Activated CD4-positive, alpha-beta T cell treated with anti-CD3 and anti-CD28 coated beads for 36 hours (primary cell): ENCODE data around the gene ERCC5. TPM values are rescaled to one million over a fixed set of nuclear protein-coding genes. Genes with fewer than 3 reads are reported as not detected.

ENCODE experiments used
- ATAC-seq: fragments of 200-7000 bp; cut with Tn5 transposase; one replicate; pipeline ENCODE4 v1.10.0; 2021; ENCODE audit warnings: mild to moderate bottlenecking, moderate library complexity
- CTCF ChIA-PET: fragments of 350-600 bp; sonication (Branson Sonifier 250); formaldehyde crosslinking; loops from one replicate; lab custom pipeline; 2021; ENCODE audit warnings: antibody characterized with exemption; lab: Charles Lee
- POLR2A ChIA-PET: fragments of 350-600 bp; sonication (Branson Sonifier 250); formaldehyde crosslinking; loops from one replicate; lab custom pipeline; 2021; ENCODE audit warnings: antibody characterized with exemption, inconsistent platforms; lab: Charles Lee
- DNase-seq: peaks from one replicate; pipeline ENCODE4 v3.0.0-alpha.2; 2020
- H3K27ac Mint-ChIP-seq: one replicate; pipeline ENCODE4 v1.8.0; 2021; ENCODE audit warnings: mixed read lengths
- H3K27me3 Mint-ChIP-seq: one replicate; pipeline ENCODE4 v1.8.0; 2021; ENCODE audit warnings: mixed read lengths
- H3K36me3 Mint-ChIP-seq: one replicate; pipeline ENCODE4 v1.8.0; 2021; ENCODE audit warnings: low read depth, mixed read lengths
- H3K4me1 Mint-ChIP-seq: one replicate; pipeline ENCODE4 v1.8.0; 2021; ENCODE audit warnings: mixed read lengths
- H3K4me3 Mint-ChIP-seq: one replicate; pipeline ENCODE4 v1.8.0; 2021; ENCODE audit warnings: mild to moderate bottlenecking, moderate library complexity, mixed read lengths
- H3K9me3 Mint-ChIP-seq: one replicate; pipeline ENCODE4 v1.8.0; 2021; ENCODE audit warnings: low read depth, mixed read lengths
- intact Hi-C, 2 experiments: fragments of 100-400 bp; cut with DNase I in 1 of 2; cut with micrococcal nuclease in 1 of 2; formaldehyde crosslinking; loops; one replicate each; pipeline versions ENCODE4 v1.14.2 to v1.15.1; 2022 to 2024; cut with DNase I, micrococcal nuclease
- total RNA-seq, 2 experiments: library from RNA; stranded (reverse); gene quantifications; one replicate each; pipeline ENCODE4 v1.2.3, GENCODE V29; 2021

ERCC5 gene
- total RNA-seq, 2 experiments from 2014 or later, result 74.8 to 79.1 TPM

- ChIA-PET CTCF (no interaction called here), POLR2A (no interaction called here)
- ATAC-seq (no peak), DNase-seq (no peak)
- Mint-ChIP-seq H3K27ac (no peak overlapping the region), H3K4me1 (no peaks in the 10 kb centered on the region), H3K9me3 (no peaks in the 10 kb centered on the region), H3K36me3 (no peaks in the 10 kb centered on the region), H3K27me3 (no peaks in the 10 kb centered on the region), H3K4me3 (no peak overlapping the region)
- intact Hi-C loops, result no loop called here
These were observed 46.7 kb downstream of the ERCC5 start for GRCh38 chr13:102892503-102892902.

DNA sequence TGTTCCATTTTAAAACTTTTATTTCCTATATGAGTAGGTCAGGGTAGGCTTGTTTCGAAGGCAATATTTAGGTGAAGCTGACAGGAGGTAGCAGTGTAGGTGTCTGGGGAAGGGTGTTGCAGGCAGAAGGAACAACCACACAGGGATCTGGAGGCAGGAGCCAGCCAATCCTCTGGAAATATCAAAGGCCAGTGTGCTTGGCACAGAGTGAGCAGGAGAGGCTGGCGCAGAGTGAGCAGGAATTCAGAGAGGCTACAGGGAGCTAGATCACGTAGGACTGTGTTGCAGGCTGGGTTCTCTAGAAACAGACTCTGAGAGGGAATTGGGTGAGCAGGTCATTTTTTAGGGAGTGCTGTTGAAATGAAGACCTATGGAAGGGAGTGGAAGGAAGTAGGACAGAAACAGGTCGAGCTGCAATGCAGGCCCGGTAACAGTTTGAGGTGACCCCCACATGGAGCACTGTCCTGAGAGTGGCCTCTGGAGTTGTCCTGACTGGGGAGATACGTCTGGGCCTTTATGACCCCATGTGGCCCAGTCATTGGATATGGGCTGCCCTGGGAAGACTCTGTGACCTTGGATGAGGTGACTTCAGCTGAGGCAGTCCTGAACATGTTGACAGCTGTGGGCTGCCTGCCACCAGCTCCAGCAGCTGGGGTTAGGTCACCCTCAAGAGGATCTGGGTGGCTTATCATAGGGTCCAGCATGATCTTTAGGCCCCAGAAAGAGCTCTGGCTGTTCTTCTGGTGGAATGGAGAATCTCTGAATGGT, 51.7 kb downstream of the ERCC5 start:
- Mint-ChIP-seq H3K4me1 (no peaks in the 10 kb centered on the region), H3K27ac (no peak overlapping the region), H3K4me3 (no peak overlapping the region), H3K36me3 (no peaks in the 10 kb centered on the region), H3K9me3 (no peaks in the 10 kb centered on the region), H3K27me3 (no peaks in the 10 kb centered on the region)
- intact Hi-C loops, result no loop called here
- ATAC-seq (no peak), DNase-seq (no peak)
- POLR2A ChIA-PET, result no interaction called here
- CTCF ChIA-PET, result interaction anchor here (1.0 to 1.5 kb wide), 3 partner anchors 15 to 316 kb away, joined by 3 to 4 read pairs (median 3); no protein-coding TSS in a partner anchor

- Mint-ChIP-seq H3K4me3 (no peak overlapping the region), H3K4me1 (no peaks in the 10 kb centered on the region), H3K27ac (no peak overlapping the region), H3K27me3 (peaks cover 2% of the 10 kb centered on the region), H3K36me3 (no peaks in the 10 kb centered on the region), H3K9me3 (no peaks in the 10 kb centered on the region)
- no peak for DNase-seq
- ATAC-seq, result no peak
- POLR2A ChIA-PET, result no interaction called here
- CTCF ChIA-PET, result interaction anchor here (0.6 kb wide), 1 partner anchor 760 kb away, joined by 3 read pairs; no protein-coding TSS in a partner anchor
- intact Hi-C loops, result no loop called here
These were observed 54.4 kb downstream of the ERCC5 start for GRCh38 chr13:102900193-102900608.

DNA sequence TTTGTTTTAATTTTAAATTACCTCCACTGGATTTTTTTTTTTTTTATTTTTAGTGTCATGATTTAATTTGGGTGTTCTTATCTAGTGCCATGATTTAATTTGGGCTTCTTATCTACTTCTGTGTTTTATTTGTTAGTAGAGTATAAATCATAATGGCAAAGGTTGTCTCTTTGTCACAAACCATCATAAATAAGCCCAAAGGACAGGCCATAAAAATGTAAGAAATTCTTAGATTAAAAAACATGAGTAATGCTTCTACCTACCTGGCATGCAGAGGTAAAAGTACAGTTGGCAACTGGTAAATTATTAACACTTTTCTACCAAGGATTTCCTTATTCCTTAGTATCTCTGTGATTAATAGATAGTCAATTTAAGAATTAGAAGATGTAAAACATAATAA, 55.2 kb downstream of the ERCC5 start:
- Mint-ChIP-seq H3K9me3 (no peaks in the 10 kb centered on the region), H3K4me3 (no peak overlapping the region), H3K27me3 (peaks cover 2% of the 10 kb centered on the region), H3K27ac (no peak overlapping the region), H3K36me3 (no peaks in the 10 kb centered on the region), H3K4me1 (no peaks in the 10 kb centered on the region)
- DNase-seq (no peak), ATAC-seq (no peak)
- ChIA-PET POLR2A (no interaction called here), CTCF (interaction anchor here (0.6 kb wide), 1 partner anchor 759 kb away, joined by 3 read pairs; no protein-coding TSS in a partner anchor)
- intact Hi-C loops, result no loop called here

- CTCF ChIA-PET, result interaction anchor here (0.6 to 1.8 kb wide), 3 partner anchors 10 to 18 kb away, joined by 3 to 6 read pairs (median 4); no protein-coding TSS in a partner anchor
- H3K4me1 Mint-ChIP-seq, result no peaks in the 10 kb centered on the region
- POLR2A ChIA-PET, result no interaction called here
- ATAC-seq (no peak), DNase-seq (no peak)
- no peak overlapping the region for H3K4me3 Mint-ChIP-seq
- no peaks in the 10 kb centered on the region for H3K9me3 Mint-ChIP-seq
- intact Hi-C loops, result no loop called here
- H3K27me3 Mint-ChIP-seq, result peaks cover 3% of the 10 kb centered on the region
- no peaks in the 10 kb centered on the region for H3K36me3 Mint-ChIP-seq
- no peak overlapping the region for H3K27ac Mint-ChIP-seq
These were observed 55.9 kb downstream of the ERCC5 start for GRCh38 chr13:102901615-102902305.

DNA sequence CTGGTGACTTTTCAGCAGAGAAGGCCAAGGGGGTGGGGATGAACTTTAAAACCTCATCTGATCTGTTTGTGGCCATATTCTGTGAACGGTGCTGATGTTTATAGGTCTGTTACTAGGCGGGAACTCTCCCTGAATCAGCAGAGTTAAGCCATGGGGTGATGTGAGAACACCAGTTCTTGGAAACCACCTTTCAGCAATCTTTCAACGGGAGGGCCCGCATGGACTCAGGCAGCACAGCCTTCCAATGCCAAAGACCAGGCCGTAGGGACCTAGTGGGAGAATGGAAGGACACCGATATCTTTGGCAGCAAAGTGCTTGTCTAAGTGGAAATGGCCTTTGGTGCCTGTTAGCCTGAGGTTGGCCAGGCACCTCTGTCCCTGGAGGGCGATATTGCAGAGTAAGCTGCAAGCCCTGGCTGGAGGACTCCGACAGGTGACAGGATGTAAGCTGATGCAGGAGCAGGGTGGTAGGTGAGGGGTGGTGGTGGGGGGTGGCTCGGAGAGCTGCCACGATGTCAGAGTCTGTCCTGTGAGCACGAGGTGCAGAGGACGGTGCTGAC, 57.0 kb downstream of the ERCC5 start:
- ChIA-PET POLR2A (no interaction called here), CTCF (interaction anchor here (1.0 to 1.8 kb wide), 2 partner anchors 9 to 17 kb away, joined by 4 to 6 read pairs; no protein-coding TSS in a partner anchor)
- Mint-ChIP-seq H3K4me1 (no peaks in the 10 kb centered on the region), H3K4me3 (no peak overlapping the region), H3K36me3 (no peaks in the 10 kb centered on the region), H3K9me3 (no peaks in the 10 kb centered on the region), H3K27me3 (peaks cover 9% of the 10 kb centered on the region), H3K27ac (no peak overlapping the region)
- intact Hi-C loops, result no loop called here
- no peak for ATAC-seq
- DNase-seq, result no peak

DNA sequence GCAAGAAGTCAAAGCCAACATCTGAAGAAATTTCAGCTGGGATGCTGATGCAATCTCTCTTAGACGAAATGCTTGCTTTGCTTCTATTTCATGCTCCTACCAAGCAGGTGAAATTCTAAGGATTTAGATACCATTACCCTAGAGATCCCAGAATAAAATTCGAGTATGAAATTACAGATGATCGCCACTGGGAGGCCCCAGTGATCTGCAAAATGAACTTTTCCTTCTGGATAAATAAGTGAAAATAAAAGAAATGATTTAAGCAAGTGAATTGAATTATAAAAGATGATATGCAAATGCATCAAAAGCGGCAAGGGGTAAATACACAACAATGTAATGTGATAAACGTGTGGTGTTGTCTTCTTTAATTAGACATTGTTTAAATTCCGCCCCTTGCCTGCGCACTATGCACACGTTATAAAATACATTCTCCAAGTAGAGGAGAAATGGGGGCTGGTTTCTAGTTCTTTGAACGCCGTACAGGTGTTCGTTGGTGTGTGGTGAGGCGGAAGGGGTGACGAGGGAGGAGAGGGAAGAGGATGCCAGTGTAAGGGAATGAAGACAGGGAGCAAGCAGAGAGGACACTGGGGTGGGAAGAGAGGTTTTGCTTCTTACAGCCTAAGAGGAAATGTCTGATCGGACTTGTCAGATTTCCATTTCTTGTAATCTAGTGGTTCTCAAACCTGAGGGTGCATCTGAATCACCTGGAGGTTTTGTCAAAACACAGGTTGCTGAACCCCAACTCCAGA, 58.0 kb downstream of the ERCC5 start:
- ChIA-PET POLR2A (no interaction called here), CTCF (no interaction called here)
- no peak overlapping the region for H3K4me3 Mint-ChIP-seq
- no peak overlapping the region for H3K27ac Mint-ChIP-seq
- intact Hi-C loops, result no loop called here
- no peaks in the 10 kb centered on the region for H3K9me3 Mint-ChIP-seq
- DNase-seq (no peak), ATAC-seq (no peak)
- H3K36me3 Mint-ChIP-seq, result no peaks in the 10 kb centered on the region
- H3K27me3 Mint-ChIP-seq, result peaks cover 13% of the 10 kb centered on the region
- no peaks in the 10 kb centered on the region for H3K4me1 Mint-ChIP-seq

- intact Hi-C loops, result no loop called here
- ChIA-PET CTCF (interaction anchor here (0.7 to 1.0 kb wide), 3 partner anchors 19 to 286 kb away, joined by 3 read pairs; no protein-coding TSS in a partner anchor), POLR2A (interaction anchor here (0.6 kb wide), 1 partner anchor 429 kb away, joined by 4 read pairs; no protein-coding TSS in a partner anchor)
- Mint-ChIP-seq H3K9me3 (no peaks in the 10 kb centered on the region), H3K27ac (no peak overlapping the region), H3K27me3 (peaks cover 14% of the 10 kb centered on the region), H3K36me3 (no peaks in the 10 kb centered on the region), H3K4me1 (no peaks in the 10 kb centered on the region), H3K4me3 (no peak overlapping the region)
- DNase-seq (no peak), ATAC-seq (no peak)
These were observed 58.6 kb downstream of the ERCC5 start for GRCh38 chr13:102904408-102904862.

DNA sequence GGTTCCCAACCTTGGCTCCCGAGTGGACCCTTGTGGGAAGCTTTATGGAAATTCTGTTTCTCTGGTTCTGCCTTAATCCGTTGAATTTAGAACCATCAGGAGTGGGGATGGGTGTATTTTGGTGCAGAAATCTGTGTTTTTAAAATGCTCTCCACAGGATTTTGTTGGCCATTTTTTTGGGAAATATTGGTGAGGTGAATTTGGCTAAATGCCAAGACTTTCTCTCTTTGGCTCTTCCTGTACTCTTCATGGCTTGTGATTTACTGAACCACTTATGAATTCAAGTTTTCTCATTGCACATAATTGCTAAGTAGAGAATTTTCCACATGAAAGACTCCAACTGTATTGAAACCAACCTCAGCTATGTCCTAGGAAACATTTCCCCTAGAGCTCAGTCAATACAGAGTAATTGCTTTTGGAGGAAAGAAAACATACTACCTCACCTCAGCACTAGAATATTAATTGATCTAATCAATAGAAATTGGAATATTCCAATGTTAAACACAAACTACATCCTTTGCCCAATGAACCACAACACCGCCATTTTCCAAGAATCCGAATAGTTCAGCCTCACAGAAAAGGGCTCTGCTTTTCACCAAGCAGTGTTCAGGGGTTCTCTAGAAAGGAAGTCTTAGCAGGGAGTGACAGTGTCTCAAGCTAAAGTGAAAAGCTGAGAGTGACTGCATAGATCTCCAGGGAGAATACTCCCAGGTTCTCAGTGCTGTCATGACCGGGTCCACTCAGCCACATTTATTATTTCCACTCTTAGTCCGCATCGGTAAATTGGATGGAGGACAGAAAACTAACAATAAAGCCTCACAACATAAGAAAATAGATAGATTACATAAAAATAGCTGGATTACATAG, 60.3 kb downstream of the ERCC5 start:
- Mint-ChIP-seq H3K27me3 (peaks cover 14% of the 10 kb centered on the region), H3K4me1 (no peaks in the 10 kb centered on the region), H3K4me3 (no peak overlapping the region), H3K27ac (no peak overlapping the region), H3K9me3 (no peaks in the 10 kb centered on the region), H3K36me3 (no peaks in the 10 kb centered on the region)
- ChIA-PET CTCF (interaction anchor here (1.2 to 2.0 kb wide), 2 partner anchors 9 to 36 kb away, joined by 5 to 6 read pairs; no protein-coding TSS in a partner anchor), POLR2A (no interaction called here)
- ATAC-seq (no peak), DNase-seq (no peak)
- intact Hi-C loops, result no loop called here

DNA sequence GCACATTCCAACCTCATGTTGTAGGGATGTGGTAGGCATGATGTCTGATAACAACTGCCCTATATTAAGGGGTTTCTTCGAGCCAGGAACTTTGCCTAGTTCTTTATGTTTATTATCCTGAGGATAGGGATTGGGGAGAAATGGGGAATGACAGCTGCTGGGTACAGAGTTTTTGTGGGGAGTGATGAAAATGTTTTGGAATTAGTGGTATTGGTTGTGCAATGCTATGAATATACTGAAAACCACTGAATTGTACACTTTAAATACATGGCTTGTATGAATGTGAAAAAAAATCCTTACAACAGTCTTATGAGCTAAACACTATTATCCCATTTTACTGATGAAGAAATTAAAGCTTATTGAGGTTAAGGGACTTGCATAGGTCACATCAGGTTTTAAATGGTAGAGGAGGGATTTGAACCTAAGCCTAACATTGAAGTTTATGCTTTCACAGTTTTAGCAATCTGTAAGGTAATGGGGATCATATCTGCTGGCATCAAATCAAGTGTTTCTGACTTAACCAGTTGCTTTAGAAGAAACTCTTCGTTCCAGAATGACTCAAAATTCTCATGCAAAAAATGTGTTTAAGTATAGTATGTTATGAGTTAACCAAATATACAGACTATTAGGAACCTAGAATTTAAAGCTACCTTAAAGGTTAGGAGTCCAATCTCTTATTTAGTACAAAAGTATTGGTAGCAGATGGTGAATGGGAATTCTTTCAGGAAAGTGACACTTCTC, 61.4 kb downstream of the ERCC5 start:
- Mint-ChIP-seq H3K4me3 (no peak overlapping the region), H3K4me1 (no peaks in the 10 kb centered on the region), H3K36me3 (no peaks in the 10 kb centered on the region), H3K9me3 (no peaks in the 10 kb centered on the region), H3K27ac (no peak overlapping the region), H3K27me3 (peaks cover 14% of the 10 kb centered on the region)
- intact Hi-C loops, result no loop called here
- ChIA-PET CTCF (interaction anchor here (1.2 to 2.0 kb wide), 2 partner anchors 8 to 37 kb away, joined by 5 to 6 read pairs; no protein-coding TSS in a partner anchor), POLR2A (no interaction called here)
- ATAC-seq (no peak), DNase-seq (no peak)
